Measurements from ENCODE around the gene CMTM6.

DNA sequence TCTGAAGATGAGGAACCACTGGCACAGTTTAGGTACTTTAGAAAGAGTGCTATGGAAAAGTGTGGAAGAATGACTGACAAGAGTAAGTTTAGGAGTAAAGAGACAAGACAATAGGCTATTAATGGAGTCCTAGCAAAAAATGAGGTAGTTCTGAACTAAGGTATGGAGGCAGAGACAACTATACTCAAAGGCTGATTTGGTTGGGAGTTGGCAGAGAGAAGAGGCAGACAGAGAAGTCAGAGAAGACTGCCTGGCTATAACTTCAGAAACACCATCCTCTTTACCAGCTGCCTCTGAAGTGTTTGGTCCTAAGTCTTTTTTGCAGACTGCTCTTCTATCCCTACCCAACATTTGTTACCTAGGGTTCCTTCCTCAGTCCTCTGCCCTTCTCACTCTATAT is 48.8 kb upstream of the CMTM6 start:
- TF ChIP-seq ZNF549 (tag by site-specific recombination; IDR thresholded peaks at IDR 0.05) (no peak), ZBTB11 (tag by site-specific recombination; conservative IDR thresholded peaks at IDR 0.05; ENCODE audit: low read depth) (no peak), GLI4 (tag by site-specific recombination; IDR thresholded peaks at IDR 0.05) (no peak)
- TF ChIP-seq, protein P1, sequence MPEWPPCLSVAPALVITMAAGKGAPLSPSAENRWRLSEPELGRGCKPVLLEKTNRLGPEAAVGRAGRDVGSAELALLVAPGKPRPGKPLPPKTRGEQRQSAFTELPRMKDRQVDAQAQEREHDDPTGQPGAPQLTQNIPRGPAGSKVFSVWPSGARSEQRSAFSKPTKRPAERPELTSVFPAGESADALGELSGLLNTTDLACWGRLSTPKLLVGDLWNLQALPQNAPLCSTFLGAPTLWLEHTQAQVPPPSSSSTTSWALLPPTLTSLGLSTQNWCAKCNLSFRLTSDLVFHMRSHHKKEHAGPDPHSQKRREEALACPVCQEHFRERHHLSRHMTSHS (tag by site-specific recombination; IDR thresholded peaks at IDR 0.05), result no peak

All from HEK293 (cell line).